Skin epidermis (tissue), 12 donors: Measurements from ENCODE around the gene ZNF554.
"Not testable (repeated sequence)": the region's sequence is repeated elsewhere in the genome, so short reads cannot be mapped to it uniquely, and the experiment has no call there.

ENCODE experiments used
- H3K27ac ChIP-seq, 21 experiments: fragments of 200-600 bp; sonication (generic) in 11 of 21; one replicate each; pipeline ENCODE4 v1.5.0; 2020; ENCODE audit warnings: mild to moderate bottlenecking in 3 of 21, inconsistent platforms in 2 of 21, moderate library complexity in 2 of 21
- H3K4me3 ChIP-seq, 7 experiments: fragments of 200-600 bp; sonication (generic) in 2 of 7; one replicate each; pipeline ENCODE4 v1.5.0; 2020; ENCODE audit warnings: inconsistent platforms in 2 of 7, mild to moderate bottlenecking in 2 of 7, moderate library complexity in 1 of 7

Gene ZNF554

DNA sequence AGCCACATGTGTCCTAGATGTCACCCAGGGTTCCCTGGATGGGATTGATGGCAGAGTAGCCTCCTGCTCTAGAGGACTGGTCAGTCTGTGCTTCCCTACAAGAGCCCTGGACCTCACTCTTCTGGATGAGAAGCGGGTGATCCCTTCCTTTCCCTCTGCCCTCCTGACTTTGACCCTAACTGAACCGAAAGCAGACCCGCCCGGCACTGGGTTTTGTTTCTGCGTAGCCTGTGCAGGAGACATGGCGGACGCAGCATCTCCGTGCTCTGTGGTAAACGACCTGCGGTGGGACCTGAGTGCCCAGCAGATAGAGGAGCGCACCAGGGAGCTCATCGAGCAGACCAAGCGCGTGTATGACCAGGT, 29.5 kb upstream of the ZNF554 start:
- H3K27ac ChIP-seq = no peak overlapping the region
- H3K4me3 ChIP-seq = no peak overlapping the region

- no peak overlapping the region for H3K27ac ChIP-seq
Measured at GRCh38 chr19:2790557-2791271, 29.0 kb upstream of the ZNF554 start.

DNA sequence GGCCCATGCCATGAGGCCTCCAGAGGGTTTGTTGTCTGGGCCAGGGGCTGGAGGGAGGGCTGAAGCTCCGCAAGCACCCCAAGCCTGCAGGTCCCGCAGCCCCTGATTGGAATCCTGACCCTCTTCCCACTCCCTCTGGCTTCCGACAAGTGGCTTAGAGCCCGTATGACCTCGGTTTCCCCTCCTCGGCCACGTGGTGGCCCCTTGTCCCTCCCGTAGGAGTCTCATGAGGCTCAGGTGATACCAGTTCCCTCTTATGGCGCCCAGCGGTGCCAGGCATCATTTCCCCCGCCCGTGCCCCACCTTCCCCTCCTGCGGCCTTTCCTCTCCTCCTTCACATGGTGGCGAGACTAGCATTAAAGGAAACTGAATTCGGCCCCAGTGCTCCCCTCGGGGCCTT, 28.2 kb upstream of the ZNF554 start:
- no peak overlapping the region for H3K4me3 ChIP-seq
- H3K27ac ChIP-seq = no peak overlapping the region

More at GRCh38 chr19:2790557-2791271, 29.0 kb upstream of the ZNF554 start:
- no peak overlapping the region for H3K4me3 ChIP-seq

GRCh38 chr19:2791876-2792275, 27.8 kb upstream of the ZNF554 start:
- Histone ChIP-seq H3K27ac (no peak overlapping the region), H3K4me3 (no peak overlapping the region)

GRCh38 chr19:2792666-2793065, 27.0 kb upstream of the ZNF554 start:
- H3K27ac ChIP-seq, H3K4me3 ChIP-seq: not testable (repeated sequence)

GRCh38 chr19:2793126-2793525, 26.5 kb upstream of the ZNF554 start:
- H3K27ac ChIP-seq = no peak overlapping the region
- H3K4me3 ChIP-seq = no peak overlapping the region

GRCh38 chr19:2793577-2793976, 26.1 kb upstream of the ZNF554 start:
- Histone ChIP-seq H3K4me3 (no peak overlapping the region), H3K27ac (no peak overlapping the region)

DNA sequence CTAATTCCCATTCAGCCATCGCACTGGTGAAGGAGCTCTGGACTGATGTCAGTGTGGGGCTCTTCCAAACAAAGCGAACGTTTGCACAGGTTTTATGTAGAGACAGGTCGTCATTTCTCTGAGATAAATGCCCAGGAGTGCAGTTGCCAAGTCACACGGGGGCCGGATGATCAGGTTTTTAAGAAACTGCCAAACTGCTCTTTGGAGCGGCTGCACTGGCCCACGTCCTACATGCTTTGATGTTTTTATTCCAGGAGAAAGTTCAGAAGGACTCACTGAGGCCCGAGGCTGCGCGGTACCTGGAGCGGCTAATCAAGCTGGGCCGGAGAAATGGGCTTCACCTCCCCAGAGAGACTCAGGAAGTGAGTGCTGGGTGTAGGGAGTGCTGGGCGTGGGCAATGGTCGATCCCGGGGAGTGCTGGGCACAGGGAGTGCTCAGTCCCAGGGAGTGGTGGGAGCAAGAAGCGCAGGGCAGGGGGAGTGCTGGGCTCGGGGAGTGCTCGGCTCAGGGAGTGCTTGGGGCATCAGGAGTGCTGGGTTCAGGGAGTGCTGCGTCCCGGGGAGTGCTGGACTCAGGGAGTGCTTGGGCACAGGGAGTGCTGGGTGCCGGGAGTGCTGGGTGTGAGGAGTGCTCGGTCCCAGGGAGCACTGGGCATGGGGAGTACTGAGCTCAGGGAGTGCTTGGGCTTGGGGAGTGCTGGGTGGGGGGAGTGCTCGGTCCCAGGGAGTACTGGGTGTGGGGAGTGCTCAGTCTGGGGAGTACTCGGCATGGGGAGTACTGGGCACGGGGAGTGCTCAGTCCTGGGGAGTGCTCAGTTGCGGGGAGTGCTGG, 23.6 kb upstream of the ZNF554 start:
- H3K4me3 ChIP-seq = no peak overlapping the region
- no peak overlapping the region for H3K27ac ChIP-seq

GRCh38 chr19:2796659-2797266, 22.9 kb upstream of the ZNF554 start:
- Histone ChIP-seq H3K27ac (no peak overlapping the region), H3K4me3 (no peak overlapping the region)

DNA sequence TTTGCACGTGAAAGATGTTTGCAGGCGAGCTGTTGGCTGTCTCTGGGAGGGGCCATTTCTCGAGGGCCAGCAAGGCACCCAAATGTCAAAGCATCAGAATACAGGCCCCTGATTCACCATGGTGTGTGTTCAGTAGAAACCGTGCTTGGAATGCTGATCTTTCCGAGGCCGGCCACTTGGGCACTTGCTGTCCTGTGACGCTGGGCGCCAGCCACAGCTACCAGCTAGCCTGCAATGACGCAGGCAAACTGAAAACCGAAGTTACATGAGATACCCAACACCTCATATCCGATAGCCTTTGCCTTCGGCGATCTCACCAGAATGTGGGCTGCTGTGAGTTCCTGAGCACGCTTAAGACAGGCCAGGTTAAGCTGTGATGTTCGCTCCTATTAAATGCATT, 22.4 kb upstream of the ZNF554 start:
- Histone ChIP-seq H3K4me3 (no peak overlapping the region), H3K27ac (no peak overlapping the region)

- H3K27ac ChIP-seq = no peak overlapping the region
- no peak overlapping the region for H3K4me3 ChIP-seq
Measured at GRCh38 chr19:2798158-2798685, 21.4 kb upstream of the ZNF554 start.

- Histone ChIP-seq H3K27ac (no peak overlapping the region), H3K4me3 (no peak overlapping the region)
Measured at GRCh38 chr19:2798733-2799132, 20.9 kb upstream of the ZNF554 start.

DNA sequence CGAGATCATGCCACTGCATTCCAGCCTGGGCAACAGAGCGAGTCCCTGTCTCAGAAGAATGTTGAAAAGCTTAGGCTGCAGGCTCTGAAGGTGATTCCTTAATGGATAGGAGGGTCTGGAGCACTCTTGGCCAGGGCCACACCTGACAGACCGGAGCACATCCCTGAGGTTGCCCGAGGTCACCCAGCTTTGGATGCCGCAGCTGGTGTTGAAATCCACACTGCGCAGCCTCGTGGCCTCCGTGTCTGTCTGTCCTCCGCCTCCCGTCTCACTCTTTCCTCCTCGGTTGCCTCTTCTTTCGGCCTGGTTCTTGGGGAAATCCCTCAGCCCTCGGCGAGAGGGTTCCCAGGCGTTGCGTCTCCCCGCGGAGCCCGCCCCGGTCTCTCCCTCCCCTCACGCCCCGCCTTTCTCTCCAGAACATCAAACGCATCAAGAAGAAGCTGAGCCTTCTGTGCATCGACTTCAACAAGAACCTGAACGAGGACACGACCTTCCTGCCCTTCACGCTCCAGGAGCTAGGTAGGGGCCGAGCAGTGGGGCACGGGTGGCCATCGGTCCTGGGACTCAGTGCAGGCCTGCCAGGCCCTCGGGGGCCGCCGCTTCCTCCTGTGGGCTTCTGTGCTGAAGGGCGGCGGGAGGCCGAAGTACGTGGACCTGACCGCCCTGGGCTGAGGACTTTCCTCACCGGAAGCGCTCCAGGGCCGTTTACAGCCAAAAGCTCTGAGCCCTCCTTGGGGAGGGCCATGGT, 20.2 kb upstream of the ZNF554 start:
- Histone ChIP-seq H3K27ac (no peak overlapping the region), H3K4me3 (no peak overlapping the region)

- H3K27ac ChIP-seq = no peak overlapping the region
- no peak overlapping the region for H3K4me3 ChIP-seq
Measured at GRCh38 chr19:2800506-2800905, 19.2 kb upstream of the ZNF554 start.

GRCh38 chr19:2802826-2803225, 16.8 kb upstream of the ZNF554 start:
- H3K4me3 ChIP-seq = no peak overlapping the region
- H3K27ac ChIP-seq = no peak overlapping the region

DNA sequence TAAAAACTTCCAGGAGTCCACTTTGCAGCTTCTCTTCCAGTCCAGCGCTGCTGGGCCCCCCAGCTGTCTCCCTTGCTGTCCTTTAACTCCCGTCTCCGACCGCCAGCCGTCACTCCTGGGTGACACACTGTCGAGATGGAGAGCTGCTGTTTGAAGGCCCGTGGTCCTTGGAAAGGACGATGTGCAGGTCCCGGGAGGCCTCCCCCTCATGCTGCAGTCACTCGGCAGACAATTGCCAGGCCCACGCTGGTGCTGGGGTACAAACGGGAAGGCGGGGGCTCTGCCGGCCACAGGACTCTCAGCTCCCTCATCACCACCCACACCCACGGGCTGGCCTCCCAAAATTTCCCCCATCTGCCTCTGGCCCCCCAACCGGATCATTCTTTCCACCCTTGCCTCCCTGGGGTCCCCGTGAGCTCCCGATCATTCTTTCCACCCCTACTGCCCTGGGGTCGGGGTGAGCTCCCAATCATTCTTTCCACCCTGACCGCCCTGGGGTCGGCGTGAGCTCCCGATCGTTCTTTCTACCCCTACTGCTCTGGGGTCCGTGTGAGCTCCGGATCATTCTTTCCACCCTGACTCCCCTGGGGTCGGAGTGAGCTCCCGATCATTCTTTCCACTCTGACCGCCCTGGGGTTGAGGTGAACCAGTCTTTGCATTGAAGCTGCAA, 16.0 kb upstream of the ZNF554 start:
- no peak overlapping the region for H3K27ac ChIP-seq

GRCh38 chr19:2804156-2805004, 15.3 kb upstream of the ZNF554 start:
- Histone ChIP-seq H3K4me3 (no peak overlapping the region), H3K27ac (no peak overlapping the region)

More for the DNA sequence above, 16.0 kb upstream of the ZNF554 start:
- H3K4me3 ChIP-seq = no peak overlapping the region

DNA sequence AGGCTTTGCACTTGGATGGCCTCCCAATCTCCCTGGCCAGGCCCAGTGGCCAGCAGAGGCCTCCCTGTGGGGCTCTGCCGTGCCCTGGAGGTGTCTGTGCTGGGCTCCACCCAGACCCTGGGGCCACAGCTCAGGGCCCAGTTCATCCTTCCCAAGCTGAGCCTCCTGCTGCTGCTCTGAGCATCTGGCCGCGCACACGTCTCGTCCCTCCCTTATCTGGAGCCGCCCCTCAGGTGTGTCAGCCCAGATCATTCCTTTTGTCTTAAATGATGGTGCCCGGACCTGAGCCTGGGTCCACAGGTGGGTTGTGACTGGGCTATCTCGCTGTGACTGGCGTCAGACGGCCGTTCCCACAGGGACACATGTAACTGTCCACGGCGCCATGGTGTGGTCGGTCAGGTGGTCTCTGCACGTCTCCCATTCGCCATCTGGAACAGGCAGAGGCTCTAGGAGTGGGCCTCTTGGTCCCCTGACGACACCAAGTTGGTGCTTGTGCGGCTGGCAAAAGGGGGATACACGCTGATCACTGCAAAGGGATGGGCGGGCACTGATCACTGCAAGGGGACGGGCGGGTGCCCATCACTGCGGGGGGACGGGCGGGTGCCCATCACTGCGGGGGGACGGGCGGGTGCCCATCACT, 14.3 kb upstream of the ZNF554 start:
- Histone ChIP-seq H3K4me3 (no peak overlapping the region), H3K27ac (no peak overlapping the region)
